GM23338 (cell line): ENCODE results near the gene USP28. TPM values are rescaled to one million over a fixed set of nuclear protein-coding genes. Genes with fewer than 3 reads are reported as not detected.

ENCODE experiments used
- ATAC-seq: fragments of 200-7000 bp; cut with Tn5 transposase; 3 replicates; pipeline ENCODE4 v1.9.1; 2020
- DNase-seq: peaks from one replicate; pipeline ENCODE4 v3.0.0-alpha.2; 2015; ENCODE audit warnings: low spot score
- H2AFZ ChIP-seq: fragments of 200-600 bp; sonication (generic); 2 replicates; pipeline ENCODE4 v1.8.0; 2016; ENCODE audit warnings: antibody characterized with exemption, mild to moderate bottlenecking, moderate library complexity
- H3F3A ChIP-seq: fragments of 200-600 bp; sonication (generic); replicated peaks from 2 replicates; pipeline ENCODE4 v1.8.0; 2017; ENCODE audit warnings: antibody characterized with exemption, mixed run types, low read depth
- H3K27ac ChIP-seq: fragments of 200-600 bp; sonication (generic); 2 replicates; pipeline ENCODE4 v1.6.1; 2016; ENCODE audit warnings: low read depth
- H3K27me3 ChIP-seq: fragments of 200-600 bp; sonication (generic); 2 replicates; pipeline ENCODE4 v1.8.0; 2016; ENCODE audit warnings: mild to moderate bottlenecking, mixed run types, moderate library complexity; ENCODE audit not compliant: insufficient read depth
- H3K36me3 ChIP-seq: fragments of 200-600 bp; sonication (generic); 2 replicates; pipeline ENCODE4 v1.8.0; 2016; ENCODE audit warnings: mild to moderate bottlenecking; ENCODE audit not compliant: insufficient read depth
- H3K4me1 ChIP-seq: fragments of 200-600 bp; sonication (generic); 2 replicates; pipeline ENCODE4 v1.8.0; 2016; ENCODE audit warnings: mild to moderate bottlenecking, moderate library complexity; ENCODE audit not compliant: insufficient read depth
- H3K4me2 ChIP-seq: fragments of 200-600 bp; sonication (generic); 2 replicates; pipeline ENCODE4 v1.7.1; 2017; ENCODE audit warnings: mixed run types
- H3K4me3 ChIP-seq: fragments of 200-600 bp; sonication (generic); 2 replicates; pipeline ENCODE4 v1.6.1; 2016; ENCODE audit warnings: mixed run types
- H3K79me2 ChIP-seq: fragments of 200-600 bp; sonication (generic); replicated peaks from 2 replicates; pipeline ENCODE4 v1.8.0; 2017; ENCODE audit warnings: mild to moderate bottlenecking; ENCODE audit not compliant: insufficient read depth
- H3K9me2 ChIP-seq: fragments of 200-600 bp; sonication (generic); 2 replicates; pipeline ENCODE4 v1.8.0; 2017; ENCODE audit not compliant: insufficient read depth
- H4K20me1 ChIP-seq: fragments of 200-600 bp; sonication (generic); replicated peaks from 2 replicates; pipeline ENCODE4 v1.8.0; 2017; ENCODE audit warnings: mild to moderate bottlenecking; ENCODE audit not compliant: insufficient read depth
- H3K27ac Mint-ChIP-seq: 2 replicates; pipeline ENCODE4 v1.8.0; 2020; ENCODE audit warnings: inconsistent platforms, mild to moderate bottlenecking, moderate library complexity, mixed read lengths
- H3K27me3 Mint-ChIP-seq: 3 replicates; pipeline ENCODE4 v1.8.0; 2022; ENCODE audit warnings: low read depth, mild to moderate bottlenecking, moderate library complexity, mixed read lengths, inconsistent platforms; ENCODE audit not compliant: insufficient read depth, poor library complexity
- H3K36me3 Mint-ChIP-seq: 3 replicates; pipeline ENCODE4 v1.8.0; 2021; ENCODE audit warnings: low read depth, mild to moderate bottlenecking, inconsistent platforms, moderate library complexity, mixed read lengths
- H3K4me1 Mint-ChIP-seq: 3 replicates; pipeline ENCODE4 v1.8.0; 2020; ENCODE audit warnings: mild to moderate bottlenecking, inconsistent platforms, mixed read lengths
- H3K4me3 Mint-ChIP-seq: 3 replicates; pipeline ENCODE4 v1.8.0; 2021; ENCODE audit warnings: moderate library complexity, mild to moderate bottlenecking, inconsistent platforms, mixed read lengths
- H3K9me3 Mint-ChIP-seq: 3 replicates; pipeline ENCODE4 v1.8.0; 2020; ENCODE audit warnings: moderate library complexity, mild to moderate bottlenecking, inconsistent platforms, mixed read lengths
- CTCF ChIP-seq, 2 experiments: fragments of 200-600 bp in 1 of 2; sonication (generic) in 1 of 2; conservative IDR thresholded peaks; 2 replicates each; pipeline versions ENCODE4 v1.5.1 to v1.6.1; 2016 to 2017; ENCODE audit warnings: antibody characterized with exemption in 2 of 2, low read depth in 2 of 2, mild to moderate bottlenecking in 2 of 2, moderate library complexity in 1 of 2
- EZH2 ChIP-seq: fragments of 200-600 bp; sonication (generic); IDR thresholded peaks from one replicate; pipeline ENCODE4 v1.8.0; 2017; ENCODE audit warnings: antibody characterized with exemption, mild to moderate bottlenecking, low read depth; ENCODE audit not compliant: unreplicated experiment
- NANOG ChIP-seq: IDR thresholded peaks from 2 replicates; pipeline ENCODE4 v1.6.1; 2016; ENCODE audit warnings: antibody characterized with exemption, borderline replicate concordance
- REST ChIP-seq: IDR thresholded peaks from one replicate; pipeline ENCODE4 v1.6.1; 2018; ENCODE audit warnings: antibody characterized with exemption; ENCODE audit not compliant: unreplicated experiment
- STAT1 ChIP-seq: IDR thresholded peaks from one replicate; pipeline ENCODE4 v1.6.1; 2016; ENCODE audit warnings: antibody characterized with exemption; ENCODE audit not compliant: unreplicated experiment
- ZNF114 ChIP-seq: fragments of 250-450 bp; sonication (Bioruptor Pico); IDR thresholded peaks from 2 replicates; pipeline ENCODE4 v1.5.0; 2020; ENCODE audit warnings: mild to moderate bottlenecking, moderate library complexity
- ZNF462 ChIP-seq: fragments of 250-450 bp; sonication (Bioruptor Pico); IDR thresholded peaks from 2 replicates; pipeline ENCODE4 v1.5.0; 2020; ENCODE audit warnings: mild to moderate bottlenecking, moderate library complexity
- polyA plus RNA-seq: library from polyadenylated mRNA; unstranded; fragments of >200 nt; fragmentation: Nextera tagmentation; extraction: Ambion mirVana; gene quantifications from 2 replicates; pipeline ENCODE4 v1.2.1, GENCODE V29; 2016
- total RNA-seq: library from RNA; depleted of rRNA; stranded (reverse); fragments of >200 nt; shearing (Covaris generic); gene quantifications from 2 replicates; pipeline ENCODE4 v1.2.3, GENCODE V29; 2014

Gene USP28
- total and polyA plus RNA-seq, 2 experiments from 2014 or later, result 73.9 to 171 TPM

DNA sequence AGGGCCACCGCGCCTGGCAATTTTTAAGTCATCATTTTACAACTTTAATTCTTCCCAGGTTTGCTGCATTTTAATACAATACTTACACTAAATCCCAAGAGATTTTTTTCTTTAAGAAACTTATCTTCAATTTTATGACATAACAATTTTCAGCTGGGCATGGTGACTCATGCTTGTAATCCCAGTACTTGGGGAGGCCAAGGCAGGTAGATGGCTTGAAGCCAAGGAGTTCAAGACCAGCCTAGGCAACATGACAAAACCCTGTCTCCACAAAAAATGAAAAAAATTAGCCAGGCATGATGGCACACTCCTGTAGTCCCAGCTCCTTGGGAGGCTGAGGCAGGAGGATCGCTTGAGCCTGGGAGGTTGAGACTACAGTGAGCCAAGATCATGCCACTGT is 56.9 kb downstream of the USP28 start:
- Histone ChIP-seq H3F3A (0 out of 2 replicates have a peak, but pooled peaks cover 6% of the 10 kb centered on the region), H3K4me3 (no peak overlapping the region), H2AFZ (no peak overlapping the region), H3K4me1 (no peaks in the 10 kb centered on the region), H3K27me3 (no peaks in the 10 kb centered on the region), H4K20me1 (no peaks in the 10 kb centered on the region; the same call in 1 of the 2 replicates), H3K79me2 (peaks cover 14% of the 10 kb centered on the region; the same call in 1 of the 2 replicates), H3K27ac (no peak overlapping the region), H3K36me3 (peaks cover 76% of the 10 kb centered on the region), H3K9me2 (no peaks in the 10 kb centered on the region), H3K4me2 (no peak overlapping the region)
- ATAC-seq (no peak), DNase-seq (no peak)
- H3K27me3 Mint-ChIP-seq, result no peaks in the 10 kb centered on the region
- no peaks in the 10 kb centered on the region for H3K9me3 Mint-ChIP-seq
- no peak overlapping the region for H3K27ac Mint-ChIP-seq
- peaks cover 6% of the 10 kb centered on the region; the same call in 2 of the 3 replicates for H3K4me1 Mint-ChIP-seq
- peaks cover 80% of the 10 kb centered on the region for H3K36me3 Mint-ChIP-seq
- H3K4me3 Mint-ChIP-seq, result no peak overlapping the region
- TF ChIP-seq STAT1 (no peak), REST (no peak), CTCF (conservative IDR thresholded peaks at IDR 0.05; ENCODE audit: low read depth in 2 of 2) (no peak), NANOG (no peak), ZNF462 (CRISPR knock-in tag) (no peak), ZNF114 (CRISPR knock-in tag) (no peak), EZH2 (no peak)
